Measurements from ENCODE around the gene AGAP1.

AGAP1 gene

DNA sequence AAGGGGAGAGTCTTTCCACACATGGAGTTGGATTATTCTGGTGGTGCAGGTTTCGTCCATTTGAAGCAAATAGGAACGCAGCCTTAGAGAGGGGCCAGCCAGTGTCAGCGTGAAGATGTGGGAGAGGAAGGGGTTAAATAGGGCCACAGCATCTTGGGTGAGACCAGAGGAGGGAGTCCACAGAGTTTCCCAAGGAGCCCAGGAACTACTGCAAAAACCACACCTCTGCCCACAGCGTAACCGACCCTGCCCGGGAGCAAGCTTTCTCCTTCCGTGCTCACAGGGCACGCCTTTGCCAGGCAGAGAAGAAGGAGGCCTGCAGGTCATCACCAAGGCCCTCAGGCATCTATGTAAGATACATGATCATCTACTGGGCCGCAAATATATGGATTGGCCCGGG lies 314.5 kb downstream of the AGAP1 start:
- no peaks in the 10 kb centered on the region for H3K27me3 ChIP-seq (ENCODE audit: control insufficient read depth, insufficient read depth, low read length)
- H3K27ac ChIP-seq (ENCODE audit: low read depth, low read length), result no peak overlapping the region
- H3K4me3 ChIP-seq (ENCODE audit: low read depth, low read length), result no peak overlapping the region
- H3K9me3 ChIP-seq (ENCODE audit: control insufficient read depth, insufficient read depth, low read depth, low read length), result no peaks in the 10 kb centered on the region
- H3K4me1 ChIP-seq (ENCODE audit: control insufficient read depth, insufficient read depth, low read length), result peaks cover 31% of the 10 kb centered on the region
- peaks cover 25% of the 10 kb centered on the region for H3K36me3 ChIP-seq (ENCODE audit: control insufficient read depth, insufficient read depth, low read length)
- no peak overlapping the region for H3K9ac ChIP-seq (ENCODE audit: low read length)

DNA sequence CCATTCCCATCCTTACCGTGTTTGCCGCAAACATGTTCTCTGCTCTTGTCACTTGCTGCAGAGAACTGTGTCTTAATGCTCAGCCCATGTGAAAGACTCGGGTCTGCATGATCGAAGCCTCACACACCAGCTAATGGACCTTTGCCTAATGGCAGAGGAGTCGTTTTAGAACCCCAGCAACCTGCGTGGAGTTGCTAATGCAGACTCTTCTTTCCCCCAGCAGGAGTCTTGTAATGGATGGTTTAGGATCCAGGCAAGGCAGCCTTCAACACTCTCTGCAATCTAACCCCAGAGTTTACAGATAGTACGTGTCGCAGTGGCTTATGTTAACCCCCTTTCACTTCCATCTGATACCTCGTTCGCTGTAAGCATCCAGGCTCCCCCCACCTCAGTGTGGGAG lies 316.4 kb downstream of the AGAP1 start:
- H3K9me3 ChIP-seq (ENCODE audit: control insufficient read depth, insufficient read depth, low read depth, low read length), result no peaks in the 10 kb centered on the region
- no peaks in the 10 kb centered on the region for H3K27me3 ChIP-seq (ENCODE audit: control insufficient read depth, insufficient read depth, low read length)
- H3K4me1 ChIP-seq (ENCODE audit: control insufficient read depth, insufficient read depth, low read length), result peaks cover 31% of the 10 kb centered on the region
- H3K4me3 ChIP-seq (ENCODE audit: low read depth, low read length), result no peak overlapping the region
- no peak overlapping the region for H3K9ac ChIP-seq (ENCODE audit: low read length)
- H3K36me3 ChIP-seq (ENCODE audit: control insufficient read depth, insufficient read depth, low read length), result peaks cover 30% of the 10 kb centered on the region
- no peak overlapping the region for H3K27ac ChIP-seq (ENCODE audit: low read depth, low read length)

DNA sequence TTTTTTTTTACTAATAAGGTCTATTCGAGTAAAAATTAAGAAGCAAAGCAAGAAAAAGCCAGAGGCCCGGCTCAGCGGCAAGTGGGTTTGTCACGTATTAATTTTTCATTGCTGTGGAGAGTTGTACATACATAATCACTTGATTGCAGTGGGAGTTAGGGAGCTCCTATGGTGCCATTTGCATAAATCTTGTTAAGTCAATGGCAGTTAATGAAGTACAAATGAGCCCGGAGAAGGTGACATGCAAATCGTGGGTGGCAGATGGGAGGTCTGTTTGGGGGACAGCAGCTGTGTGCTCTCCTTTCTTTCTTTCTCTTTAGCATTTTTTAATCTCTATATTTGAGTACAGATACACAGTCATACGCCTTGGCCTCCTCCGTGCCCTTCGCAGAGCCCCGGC lies 317.0 kb downstream of the AGAP1 start:
- Histone ChIP-seq H3K4me1 (ENCODE audit: control insufficient read depth, insufficient read depth, low read length) (peaks cover 31% of the 10 kb centered on the region), H3K4me3 (ENCODE audit: low read depth, low read length) (no peak overlapping the region), H3K9ac (ENCODE audit: low read length) (no peak overlapping the region), H3K27ac (ENCODE audit: low read depth, low read length) (no peak overlapping the region), H3K27me3 (ENCODE audit: control insufficient read depth, insufficient read depth, low read length) (no peaks in the 10 kb centered on the region), H3K36me3 (ENCODE audit: control insufficient read depth, insufficient read depth, low read length) (peaks cover 30% of the 10 kb centered on the region), H3K9me3 (ENCODE audit: control insufficient read depth, insufficient read depth, low read depth, low read length) (no peaks in the 10 kb centered on the region)

DNA sequence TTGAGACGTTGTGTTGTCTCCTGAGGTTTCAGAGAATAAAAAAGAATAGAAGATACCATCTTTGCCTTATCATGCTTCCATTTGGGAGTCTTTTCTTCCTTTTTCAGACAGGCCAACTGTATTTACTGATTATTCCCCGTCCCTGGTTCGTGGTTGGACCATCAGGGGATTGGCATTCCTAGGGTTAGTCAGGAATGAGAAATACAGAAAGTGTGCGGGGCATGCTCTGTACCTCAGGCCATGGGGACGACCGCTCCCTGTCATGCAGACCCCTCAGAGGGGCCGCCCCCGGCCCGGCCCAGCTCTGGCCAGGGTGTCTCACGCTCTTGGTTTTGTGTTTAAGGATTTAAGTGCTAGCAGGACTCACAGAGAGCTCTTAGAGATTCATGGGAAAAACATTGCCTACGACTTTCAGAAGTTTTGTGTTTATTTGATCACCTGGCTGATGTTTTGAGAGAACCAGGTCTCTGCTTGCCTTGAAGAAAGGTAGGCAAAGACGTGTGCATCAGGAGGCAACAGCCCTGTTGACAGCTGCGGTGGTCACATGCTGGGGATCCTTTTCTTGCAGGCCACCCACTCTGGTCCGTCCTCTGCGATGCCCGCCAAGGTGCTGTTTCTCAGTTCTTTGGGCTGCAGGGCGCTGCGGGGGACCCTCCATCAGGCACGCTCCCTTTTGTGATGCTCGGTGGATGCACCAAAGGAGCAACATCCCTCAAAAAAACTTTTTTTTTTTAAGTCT lies 317.8 kb downstream of the AGAP1 start:
- Histone ChIP-seq H3K27ac (ENCODE audit: low read depth, low read length) (no peak overlapping the region; the same call in 1 of the 2 replicates), H3K4me3 (ENCODE audit: low read depth, low read length) (no peak overlapping the region), H3K27me3 (ENCODE audit: control insufficient read depth, insufficient read depth, low read length) (no peaks in the 10 kb centered on the region), H3K36me3 (ENCODE audit: control insufficient read depth, insufficient read depth, low read length) (peaks cover 30% of the 10 kb centered on the region), H3K4me1 (ENCODE audit: control insufficient read depth, insufficient read depth, low read length) (peaks cover 30% of the 10 kb centered on the region), H3K9me3 (ENCODE audit: control insufficient read depth, insufficient read depth, low read depth, low read length) (no peaks in the 10 kb centered on the region), H3K9ac (ENCODE audit: low read length) (no peak overlapping the region)

DNA sequence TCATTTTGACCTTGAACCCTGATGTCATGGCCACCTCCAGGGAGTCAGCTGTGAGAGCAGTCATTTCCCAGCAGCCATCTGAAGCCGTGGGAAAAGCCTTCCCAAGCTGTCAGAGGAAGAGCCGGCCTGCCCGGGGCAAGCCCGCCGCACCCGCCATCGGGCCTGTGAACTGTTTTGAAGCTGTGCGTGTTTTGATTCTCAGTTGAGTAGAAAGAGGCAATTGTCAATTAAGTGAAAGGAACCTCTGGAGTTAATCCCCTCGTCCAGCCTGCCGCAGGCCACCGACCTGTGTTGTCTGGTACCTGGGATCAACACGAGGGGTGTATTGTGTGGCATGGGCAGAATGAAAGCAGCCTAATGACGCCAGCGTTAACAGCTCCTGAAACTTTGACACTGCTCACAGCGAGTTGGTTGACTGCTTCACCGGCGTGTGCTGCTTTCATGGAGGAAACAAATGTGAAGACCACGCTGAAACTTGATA lies 318.4 kb downstream of the AGAP1 start:
- H3K4me3 ChIP-seq (ENCODE audit: low read depth, low read length), result no peak overlapping the region
- peaks cover 30% of the 10 kb centered on the region for H3K36me3 ChIP-seq (ENCODE audit: control insufficient read depth, insufficient read depth, low read length)
- H3K27ac ChIP-seq (ENCODE audit: low read depth, low read length), result no peak overlapping the region
- peaks cover 24% of the 10 kb centered on the region for H3K4me1 ChIP-seq (ENCODE audit: control insufficient read depth, insufficient read depth, low read length)
- no peak overlapping the region for H3K9ac ChIP-seq (ENCODE audit: low read length)
- H3K9me3 ChIP-seq (ENCODE audit: control insufficient read depth, insufficient read depth, low read depth, low read length), result no peaks in the 10 kb centered on the region
- no peaks in the 10 kb centered on the region for H3K27me3 ChIP-seq (ENCODE audit: control insufficient read depth, insufficient read depth, low read length)

DNA sequence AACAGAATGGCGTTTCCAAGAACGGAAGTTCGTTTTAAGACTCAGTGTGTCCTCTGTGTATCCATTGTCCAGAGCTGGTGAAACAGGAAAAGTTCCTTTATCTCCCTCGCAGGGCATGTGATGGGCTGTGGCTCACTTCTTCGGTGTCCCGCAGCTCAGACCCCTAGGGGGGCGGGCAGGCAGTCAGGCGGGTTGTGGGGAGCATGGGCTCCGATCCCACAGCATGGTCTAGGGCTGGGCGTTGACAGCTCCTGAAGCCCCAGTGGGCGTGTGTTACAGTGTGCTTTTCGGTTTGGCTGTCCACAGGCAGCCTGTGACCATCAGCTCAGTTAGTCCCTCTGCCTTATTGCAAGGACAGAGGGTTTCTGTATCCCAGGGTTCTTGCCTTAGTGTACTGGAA lies 319.6 kb downstream of the AGAP1 start:
- Histone ChIP-seq H3K27me3 (ENCODE audit: control insufficient read depth, insufficient read depth, low read length) (no peaks in the 10 kb centered on the region), H3K4me1 (ENCODE audit: control insufficient read depth, insufficient read depth, low read length) (peaks cover 14% of the 10 kb centered on the region), H3K36me3 (ENCODE audit: control insufficient read depth, insufficient read depth, low read length) (peaks cover 24% of the 10 kb centered on the region), H3K9me3 (ENCODE audit: control insufficient read depth, insufficient read depth, low read depth, low read length) (no peaks in the 10 kb centered on the region), H3K4me3 (ENCODE audit: low read depth, low read length) (no peak overlapping the region), H3K9ac (ENCODE audit: low read length) (no peak overlapping the region), H3K27ac (ENCODE audit: low read depth, low read length) (no peak overlapping the region)

DNA sequence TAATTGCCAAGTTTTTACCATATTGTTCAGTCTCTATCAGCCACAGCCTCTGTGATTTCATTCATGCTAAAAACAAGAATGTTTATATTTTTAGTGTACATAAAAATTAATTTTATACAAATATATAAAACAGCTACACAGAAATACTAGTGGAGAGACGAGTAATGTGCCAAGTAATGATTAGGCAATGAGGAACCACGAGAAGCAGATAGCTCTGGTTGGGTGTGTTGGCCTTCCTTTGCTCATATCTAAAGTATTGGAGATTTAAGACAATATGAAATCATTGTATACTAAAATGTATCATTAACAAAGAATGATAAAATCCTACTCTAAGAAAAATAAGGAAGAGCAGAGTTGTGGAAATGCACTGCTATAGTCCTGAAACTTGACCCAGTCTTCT lies 326.7 kb downstream of the AGAP1 start:
- H3K9ac ChIP-seq (ENCODE audit: low read length), result no peak overlapping the region
- H3K4me1 ChIP-seq (ENCODE audit: control insufficient read depth, insufficient read depth, low read length), result no peaks in the 10 kb centered on the region
- H3K27ac ChIP-seq (ENCODE audit: low read depth, low read length), result no peak overlapping the region
- H3K4me3 ChIP-seq (ENCODE audit: low read depth, low read length), result no peak overlapping the region
- no peaks in the 10 kb centered on the region for H3K27me3 ChIP-seq (ENCODE audit: control insufficient read depth, insufficient read depth, low read length)
- H3K36me3 ChIP-seq (ENCODE audit: control insufficient read depth, insufficient read depth, low read length), result no peaks in the 10 kb centered on the region; the same call in 1 of the 2 replicates
- H3K9me3 ChIP-seq (ENCODE audit: control insufficient read depth, insufficient read depth, low read depth, low read length), result no peaks in the 10 kb centered on the region

DNA sequence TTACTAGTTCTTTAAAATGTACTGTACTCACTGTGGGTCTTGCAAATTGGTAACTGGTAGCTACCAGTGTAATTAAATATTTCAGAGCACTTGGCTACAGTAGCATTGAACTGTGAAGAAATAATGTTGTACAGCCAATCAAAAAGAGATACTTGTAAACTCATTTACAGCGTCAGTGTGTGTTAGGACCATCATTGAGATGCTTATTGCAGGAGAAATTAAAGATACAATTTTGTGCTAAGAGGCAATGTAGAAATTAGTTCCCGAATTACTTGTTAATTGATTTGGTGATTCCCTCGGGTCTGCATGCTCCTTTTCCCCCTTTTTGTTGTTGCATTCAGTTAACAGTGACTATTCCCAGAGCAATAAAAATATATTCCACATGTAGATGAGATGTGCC lies 330.5 kb downstream of the AGAP1 start:
- H3K27ac ChIP-seq (ENCODE audit: low read depth, low read length), result no peak overlapping the region
- no peaks in the 10 kb centered on the region for H3K27me3 ChIP-seq (ENCODE audit: control insufficient read depth, insufficient read depth, low read length)

DNA sequence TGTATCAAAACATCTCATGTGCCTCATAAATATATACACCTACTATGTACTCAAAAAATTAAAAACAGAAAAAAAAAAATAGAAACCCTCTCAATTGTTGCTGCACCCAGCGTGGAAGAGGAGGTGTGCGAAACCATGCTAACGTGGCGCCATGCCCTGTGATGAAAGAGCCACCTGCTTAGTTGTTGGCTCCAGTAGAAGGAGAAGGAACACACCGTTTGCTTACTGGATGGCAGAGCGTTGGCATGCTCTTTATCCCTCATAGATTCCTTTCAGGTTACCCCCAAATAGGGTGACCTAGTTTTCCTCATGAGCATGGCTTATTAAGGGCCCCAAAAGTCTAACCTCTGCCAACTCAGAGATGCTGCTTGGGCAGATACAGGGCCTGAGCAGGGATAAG lies 332.1 kb downstream of the AGAP1 start:
- Histone ChIP-seq H3K4me1 (ENCODE audit: control insufficient read depth, insufficient read depth, low read length) (no peaks in the 10 kb centered on the region; the same call in 1 of the 2 replicates), H3K27ac (ENCODE audit: low read depth, low read length) (no peak overlapping the region), H3K9me3 (ENCODE audit: control insufficient read depth, insufficient read depth, low read depth, low read length) (no peaks in the 10 kb centered on the region), H3K27me3 (ENCODE audit: control insufficient read depth, insufficient read depth, low read length) (no peaks in the 10 kb centered on the region), H3K4me3 (ENCODE audit: low read depth, low read length) (no peak overlapping the region), H3K36me3 (ENCODE audit: control insufficient read depth, insufficient read depth, low read length) (no peaks in the 10 kb centered on the region; the same call in 1 of the 2 replicates), H3K9ac (ENCODE audit: low read length) (no peak overlapping the region)

More for the DNA sequence above, 330.5 kb downstream of the AGAP1 start:
- H3K4me1 ChIP-seq (ENCODE audit: control insufficient read depth, insufficient read depth, low read length), result no peaks in the 10 kb centered on the region; the same call in 1 of the 2 replicates
- no peaks in the 10 kb centered on the region; the same call in 1 of the 2 replicates for H3K36me3 ChIP-seq (ENCODE audit: control insufficient read depth, insufficient read depth, low read length)
- no peak overlapping the region for H3K9ac ChIP-seq (ENCODE audit: low read length)
- H3K4me3 ChIP-seq (ENCODE audit: low read depth, low read length), result no peak overlapping the region
- H3K9me3 ChIP-seq (ENCODE audit: control insufficient read depth, insufficient read depth, low read depth, low read length), result no peaks in the 10 kb centered on the region

DNA sequence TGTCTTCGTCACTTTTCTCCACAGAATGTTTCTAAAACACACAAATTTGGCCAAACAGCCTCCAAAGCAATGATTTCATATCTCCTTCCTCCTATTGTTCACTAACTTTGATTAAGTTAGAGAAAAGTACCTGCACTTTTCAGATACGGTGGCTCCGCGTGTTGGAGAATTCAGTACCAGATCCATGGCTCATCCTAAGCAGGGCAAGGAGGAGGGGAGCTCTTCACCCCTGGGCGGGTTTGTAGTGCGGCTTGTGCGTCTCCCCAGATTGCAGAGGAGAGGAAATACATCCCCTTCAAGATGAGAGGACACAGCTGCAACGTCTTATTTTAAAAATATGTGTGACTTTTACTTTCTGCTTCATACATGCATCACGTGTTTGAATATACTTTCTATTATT lies 333.0 kb downstream of the AGAP1 start:
- H3K27ac ChIP-seq (ENCODE audit: low read depth, low read length), result no peak overlapping the region
- H3K9ac ChIP-seq (ENCODE audit: low read length), result no peak overlapping the region
- no peaks in the 10 kb centered on the region for H3K27me3 ChIP-seq (ENCODE audit: control insufficient read depth, insufficient read depth, low read length)
- no peaks in the 10 kb centered on the region; the same call in 1 of the 2 replicates for H3K4me1 ChIP-seq (ENCODE audit: control insufficient read depth, insufficient read depth, low read length)
- no peaks in the 10 kb centered on the region for H3K9me3 ChIP-seq (ENCODE audit: control insufficient read depth, insufficient read depth, low read depth, low read length)
- no peaks in the 10 kb centered on the region; the same call in 1 of the 2 replicates for H3K36me3 ChIP-seq (ENCODE audit: control insufficient read depth, insufficient read depth, low read length)
- H3K4me3 ChIP-seq (ENCODE audit: low read depth, low read length), result no peak overlapping the region

DNA sequence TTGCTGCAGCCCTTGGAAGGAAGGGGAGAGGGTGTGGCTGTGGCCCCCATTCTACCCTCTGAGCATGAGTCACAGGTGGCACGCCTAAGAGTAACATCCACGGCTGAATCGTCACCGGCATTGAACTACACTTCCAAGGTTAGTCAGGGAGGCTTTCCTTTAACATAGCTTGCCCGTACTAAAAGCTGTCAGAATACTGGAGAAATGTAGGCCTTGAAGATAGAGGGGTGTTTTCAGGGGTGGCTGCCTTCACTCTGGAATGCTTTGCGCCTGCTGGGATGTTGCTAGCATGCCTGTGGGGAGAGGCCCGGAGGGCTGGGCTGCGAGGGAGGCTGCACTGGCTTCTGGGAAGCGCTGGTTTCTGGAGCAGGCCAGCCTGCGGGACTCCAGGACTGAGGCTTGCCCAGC lies 333.7 kb downstream of the AGAP1 start:
- no peaks in the 10 kb centered on the region; the same call in 1 of the 2 replicates for H3K36me3 ChIP-seq (ENCODE audit: control insufficient read depth, insufficient read depth, low read length)
- no peaks in the 10 kb centered on the region for H3K27me3 ChIP-seq (ENCODE audit: control insufficient read depth, insufficient read depth, low read length)
- H3K9ac ChIP-seq (ENCODE audit: low read length), result no peak overlapping the region
- no peak overlapping the region for H3K27ac ChIP-seq (ENCODE audit: low read depth, low read length)
- no peaks in the 10 kb centered on the region for H3K9me3 ChIP-seq (ENCODE audit: control insufficient read depth, insufficient read depth, low read depth, low read length)
- H3K4me3 ChIP-seq (ENCODE audit: low read depth, low read length), result no peak overlapping the region
- no peaks in the 10 kb centered on the region; the same call in 1 of the 2 replicates for H3K4me1 ChIP-seq (ENCODE audit: control insufficient read depth, insufficient read depth, low read length)

All from HUES6 (cell line).